HG02884 (cell line): ENCODE measurements around the gene DOCK4.
A peak's percentile ranks its signal among the peaks of the same experiment; 100 is the strongest.

Source experiments
- ATAC-seq: cut with Tn5 transposase; IDR thresholded peaks from one replicate; pipeline ENCODE4 v1.9.1; 2021; ENCODE audit warnings: mild to moderate bottlenecking, moderate library complexity; ENCODE audit not compliant: unreplicated experiment

DOCK4 gene

GRCh38 chr7:112061051-112061450 is 145.1 kb downstream of the DOCK4 start:
- ATAC-seq = no peak

- no peak for ATAC-seq
Observed at GRCh38 chr7:112060625-112061024, 145.6 kb downstream of the DOCK4 start.

GRCh38 chr7:112059675-112060074 is 146.5 kb downstream of the DOCK4 start:
- ATAC-seq = no peak

GRCh38 chr7:112058686-112059085 is 147.5 kb downstream of the DOCK4 start:
- ATAC-seq = no peak

- peak; percentile 92 for ATAC-seq
Observed at GRCh38 chr7:112056409-112056808, 149.8 kb downstream of the DOCK4 start.

GRCh38 chr7:112053737-112054069 is 152.5 kb downstream of the DOCK4 start:
- no peak for ATAC-seq

GRCh38 chr7:112052993-112053736 is 153.0 kb downstream of the DOCK4 start:
- no peak for ATAC-seq

GRCh38 chr7:112052498-112052897 is 153.7 kb downstream of the DOCK4 start:
- no peak for ATAC-seq

- ATAC-seq = no peak
Observed at GRCh38 chr7:112050250-112050881, 155.8 kb downstream of the DOCK4 start.

GRCh38 chr7:112049555-112050249 is 156.5 kb downstream of the DOCK4 start:
- ATAC-seq = no peak

- no peak for ATAC-seq
Observed at GRCh38 chr7:112047421-112047820, 158.8 kb downstream of the DOCK4 start.

- no peak for ATAC-seq
Observed at GRCh38 chr7:112045222-112045621, 161.0 kb downstream of the DOCK4 start.

GRCh38 chr7:112042631-112043030 is 163.6 kb downstream of the DOCK4 start:
- ATAC-seq = no peak

- no peak for ATAC-seq
Observed at GRCh38 chr7:112038353-112038752, 167.8 kb downstream of the DOCK4 start.

GRCh38 chr7:112036071-112036470 is 170.1 kb downstream of the DOCK4 start:
- no peak for ATAC-seq

- no peak for ATAC-seq
Observed at GRCh38 chr7:112031689-112032088, 174.5 kb downstream of the DOCK4 start.

GRCh38 chr7:112025556-112025955 is 180.6 kb downstream of the DOCK4 start:
- ATAC-seq = no peak

- ATAC-seq = no peak
Observed at GRCh38 chr7:112023786-112024185, 182.4 kb downstream of the DOCK4 start.

GRCh38 chr7:112023282-112023681 is 182.9 kb downstream of the DOCK4 start:
- ATAC-seq = no peak

- ATAC-seq = no peak
Observed at GRCh38 chr7:112022128-112022527, 184.1 kb downstream of the DOCK4 start.

GRCh38 chr7:112021379-112022044 is 184.7 kb downstream of the DOCK4 start:
- ATAC-seq = no peak

- no peak for ATAC-seq
Observed at GRCh38 chr7:112020800-112021199, 185.4 kb downstream of the DOCK4 start.
